Spinal cord (tissue), 10 donors: ENCODE data around the gene CDKN2B. TPM values are rescaled to one million over a fixed set of nuclear protein-coding genes. Genes with fewer than 3 reads are reported as not detected.

ENCODE experiments used
- DNase-seq, 6 donors: peaks; one replicate each; pipeline versions ENCODE4 v3.0.0 to v3.0.0-alpha.2; 2013 to 2015; ENCODE audit warnings: low spot score in 6 of 6, low read depth in 4 of 6
- H3K27ac ChIP-seq: one replicate; pipeline ENCODE4 v1.5.1; 2013; ENCODE audit warnings: low read depth, low read length, control low read depth
- H3K27me3 ChIP-seq: one replicate; pipeline ENCODE4 v1.6.1; 2013; ENCODE audit warnings: low read length; ENCODE audit not compliant: control insufficient read depth, insufficient read depth
- H3K36me3 ChIP-seq: one replicate; pipeline ENCODE4 v1.6.1; 2013; ENCODE audit warnings: low read length; ENCODE audit not compliant: control insufficient read depth, insufficient read depth
- H3K4me1 ChIP-seq: one replicate; pipeline ENCODE4 v1.6.1; 2013; ENCODE audit warnings: low read length; ENCODE audit not compliant: control insufficient read depth, insufficient read depth
- H3K4me3 ChIP-seq: one replicate; pipeline ENCODE4 v1.5.1; 2013; ENCODE audit warnings: low read depth, low read length, control low read depth
- H3K9me3 ChIP-seq: one replicate; pipeline ENCODE4 v1.6.1; 2013; ENCODE audit warnings: low read length; ENCODE audit not compliant: control insufficient read depth, insufficient read depth
- WGBS: methylation state at CpG from one replicate; pipeline ENCODE4 v1.1.5; 2013; ENCODE audit warnings: missing lambda C conversion rate; ENCODE audit not compliant: insufficient coverage; 5-methylcytosine and 5-hydroxymethylcytosine counted together
- polyA plus RNA-seq, 2 donors: library from polyadenylated mRNA; unstranded; fragments of 120-200 nt; gene quantifications; one replicate each; pipeline ENCODE4 v1.2.1, GENCODE V29; 2013; ENCODE audit not compliant: insufficient read length in 2 of 2
- total RNA-seq, 2 donors: library from RNA; depleted of rRNA in 1 of 2; stranded (reverse); fragments of 120-200 nt in 1 of 2; fragments of >200 nt in 1 of 2; gene quantifications; one replicate each; pipeline versions ENCODE4 v1.2.3 to v1.2.4, GENCODE V29; 2013 to 2014
- donor health status: healthy.

The CDKN2B gene
- total and polyA plus RNA-seq, 4 donors, result 0.79 to 1.8 (median 1.4) TPM

GRCh38 chr9:22049411-22049810 lies 40.3 kb upstream of the CDKN2B start:
- DNase-seq, result no peak
- Histone ChIP-seq H3K27me3 (no peaks in the 10 kb centered on the region), H3K4me1 (no peaks in the 10 kb centered on the region), H3K9me3 (no peaks in the 10 kb centered on the region), H3K27ac (no peak overlapping the region), H3K36me3 (no peaks in the 10 kb centered on the region), H3K4me3 (no peak overlapping the region)
- WGBS, result 56% methylated on average over 1 of the region's 1 CpG

- Histone ChIP-seq H3K9me3 (no peaks in the 10 kb centered on the region), H3K4me3 (no peak overlapping the region)
- 83% methylated on average over 1 of the region's 2 CpGs for WGBS
Measured at GRCh38 chr9:22047596-22047995, 38.5 kb upstream of the CDKN2B start.

GRCh38 chr9:22046243-22046885 lies 37.3 kb upstream of the CDKN2B start:
- no peaks in the 10 kb centered on the region for H3K4me1 ChIP-seq
- no peaks in the 10 kb centered on the region for H3K9me3 ChIP-seq
- no peak for DNase-seq
- WGBS, result 100% methylated on average over 1 of the region's 1 CpG
- no peaks in the 10 kb centered on the region for H3K27me3 ChIP-seq
- H3K36me3 ChIP-seq, result no peaks in the 10 kb centered on the region
- no peak overlapping the region for H3K4me3 ChIP-seq
- H3K27ac ChIP-seq, result no peak overlapping the region

More at GRCh38 chr9:22047596-22047995, 38.5 kb upstream of the CDKN2B start:
- Histone ChIP-seq H3K27ac (no peak overlapping the region), H3K27me3 (no peaks in the 10 kb centered on the region), H3K36me3 (no peaks in the 10 kb centered on the region), H3K4me1 (no peaks in the 10 kb centered on the region)
- DNase-seq, result no peak

GRCh38 chr9:22045423-22045822 lies 36.3 kb upstream of the CDKN2B start:
- H3K27me3 ChIP-seq, result no peaks in the 10 kb centered on the region
- no peak for DNase-seq
- H3K27ac ChIP-seq, result no peak overlapping the region
- no peaks in the 10 kb centered on the region for H3K9me3 ChIP-seq
- H3K4me1 ChIP-seq, result no peaks in the 10 kb centered on the region
- no peaks in the 10 kb centered on the region for H3K36me3 ChIP-seq
- H3K4me3 ChIP-seq, result no peak overlapping the region

- Histone ChIP-seq H3K4me3 (no peak overlapping the region), H3K27me3 (no peaks in the 10 kb centered on the region), H3K36me3 (no peaks in the 10 kb centered on the region), H3K9me3 (no peaks in the 10 kb centered on the region), H3K4me1 (no peaks in the 10 kb centered on the region), H3K27ac (no peak overlapping the region)
- DNase-seq, result no peak
Measured at GRCh38 chr9:22044583-22044982, 35.5 kb upstream of the CDKN2B start.

GRCh38 chr9:22043928-22044327 lies 34.8 kb upstream of the CDKN2B start:
- no peak for DNase-seq
- Histone ChIP-seq H3K27me3 (no peaks in the 10 kb centered on the region), H3K36me3 (no peaks in the 10 kb centered on the region), H3K4me1 (no peaks in the 10 kb centered on the region), H3K4me3 (no peak overlapping the region), H3K27ac (no peak overlapping the region), H3K9me3 (no peaks in the 10 kb centered on the region)
- WGBS, result no CpG with 5 or more reads among the region's 3 CpGs

- Histone ChIP-seq H3K4me3 (no peak overlapping the region), H3K9me3 (no peaks in the 10 kb centered on the region), H3K27ac (no peak overlapping the region), H3K27me3 (no peaks in the 10 kb centered on the region), H3K36me3 (no peaks in the 10 kb centered on the region), H3K4me1 (no peaks in the 10 kb centered on the region)
- no CpG with 5 or more reads among the region's 1 CpG for WGBS
- no peak for DNase-seq
Measured at GRCh38 chr9:22041775-22042174, 32.7 kb upstream of the CDKN2B start.

- H3K27ac ChIP-seq, result no peak overlapping the region
- DNase-seq, result no peak
- H3K9me3 ChIP-seq, result no peaks in the 10 kb centered on the region
- no peaks in the 10 kb centered on the region for H3K36me3 ChIP-seq
- WGBS, result no CpG with 5 or more reads among the region's 1 CpG
- no peaks in the 10 kb centered on the region for H3K4me1 ChIP-seq
- H3K4me3 ChIP-seq, result no peak overlapping the region
- no peaks in the 10 kb centered on the region for H3K27me3 ChIP-seq
Measured at GRCh38 chr9:22041344-22041743, 32.2 kb upstream of the CDKN2B start.

GRCh38 chr9:22040760-22041159 lies 31.7 kb upstream of the CDKN2B start:
- no peak for DNase-seq
- no peak overlapping the region for H3K4me3 ChIP-seq
- no peak overlapping the region for H3K27ac ChIP-seq
- H3K9me3 ChIP-seq, result no peaks in the 10 kb centered on the region
- no peaks in the 10 kb centered on the region for H3K27me3 ChIP-seq
- 83% methylated on average over 1 of the region's 1 CpG for WGBS
- H3K36me3 ChIP-seq, result no peaks in the 10 kb centered on the region
- no peaks in the 10 kb centered on the region for H3K4me1 ChIP-seq

GRCh38 chr9:22039258-22039657 lies 30.2 kb upstream of the CDKN2B start:
- WGBS, result no CpG with 5 or more reads among the region's 3 CpGs
- no peaks in the 10 kb centered on the region for H3K36me3 ChIP-seq
- H3K4me1 ChIP-seq, result no peaks in the 10 kb centered on the region
- no peak for DNase-seq
- no peaks in the 10 kb centered on the region for H3K27me3 ChIP-seq
- H3K27ac ChIP-seq, result no peak overlapping the region
- no peak overlapping the region for H3K4me3 ChIP-seq
- no peaks in the 10 kb centered on the region for H3K9me3 ChIP-seq
